Endothelial cell of umbilical vein (primary cell): Measurements from ENCODE around the gene FMN1.

Experiments used
- CTCF ChIP-seq, 2 donors: IDR thresholded peaks; 1 replicate in 1 of 2; 2 replicates in 1 of 2; pipeline ENCODE4 v1.5.1; 2011; ENCODE audit warnings: low read length in 2 of 2, mild to moderate bottlenecking in 2 of 2, moderate library complexity in 2 of 2, control low read depth in 1 of 2, inconsistent platforms in 1 of 2, low read depth in 1 of 2; ENCODE audit not compliant: insufficient read depth in 1 of 2; ENCODE audit errors: extremely low read depth in 1 of 2
- GATA2 ChIP-seq: IDR thresholded peaks from 2 replicates; pipeline ENCODE4 v1.7.0; 2011; ENCODE audit warnings: low read depth, mild to moderate bottlenecking, moderate library complexity, mixed read lengths, low read length; ENCODE audit not compliant: insufficient read length, insufficient read depth
- JUN ChIP-seq: IDR thresholded peaks from 2 replicates; pipeline ENCODE4 v1.6.1; 2011; ENCODE audit warnings: borderline replicate concordance, low read depth; ENCODE audit not compliant: insufficient read length, insufficient read depth
- MYC ChIP-seq: IDR thresholded peaks from one replicate; pipeline ENCODE4 v1.6.1; 2011; ENCODE audit warnings: mild to moderate bottlenecking, low read depth, low read length
- POLR2AphosphoS5 ChIP-seq: IDR thresholded peaks from 2 replicates; pipeline ENCODE4 v1.6.1; 2012; ENCODE audit warnings: low read depth, mild to moderate bottlenecking, control low read depth, low read length, moderate library complexity; ENCODE audit not compliant: insufficient read depth

DNA sequence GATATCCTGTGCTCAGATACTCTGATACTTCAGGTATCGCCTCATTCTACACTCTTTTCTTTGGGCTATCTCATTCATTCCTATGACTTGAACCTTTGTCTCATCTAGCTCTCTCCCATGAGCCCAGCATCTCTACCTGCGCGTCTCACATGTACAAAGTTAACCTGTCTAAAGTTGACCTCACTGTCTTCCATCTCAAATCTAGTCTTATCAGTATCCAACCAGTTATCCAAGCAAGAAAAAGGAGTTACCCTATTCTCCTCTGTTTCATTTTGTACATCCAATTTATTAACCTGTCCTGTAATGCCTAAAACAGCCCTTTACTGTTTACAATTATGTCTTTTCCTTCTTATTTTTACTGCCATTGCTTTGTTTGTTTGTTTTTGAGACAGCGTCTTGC, 342.5 kb downstream of the FMN1 start:
- no peak for TF ChIP-seq CTCF (IDR thresholded peaks at IDR 0.05; ENCODE audit: extremely low read depth in 1 of 2, insufficient read depth in 1 of 2, low read depth in 1 of 2, low read length in 2 of 2)
- TF ChIP-seq JUN: no peak
- TF ChIP-seq POLR2AphosphoS5: no peak
- no peak for TF ChIP-seq GATA2
- no peak for TF ChIP-seq MYC
